ENCODE data around the gene PKP4. TPM values are rescaled to one million over a fixed set of nuclear protein-coding genes. Genes with fewer than 3 reads are reported as not detected.

Gene PKP4
- total and polyA plus RNA-seq, 4 donors, result 21.5 to 96.4 (median 32.8) TPM

- Histone ChIP-seq H3K27me3 (ENCODE audit: control insufficient read depth in 3 of 3, insufficient read depth in 3 of 3, low read length in 2 of 3) (no peaks in the 10 kb centered on the region), H3K9me3 (ENCODE audit: control insufficient read depth in 4 of 4, insufficient read depth in 3 of 4, low read length in 3 of 4) (no peaks in the 10 kb centered on the region), H3K9ac (ENCODE audit: insufficient read depth in 1 of 2, low read length in 2 of 2) (no peak overlapping the region), H3K36me3 (ENCODE audit: control insufficient read depth in 4 of 4, insufficient read depth in 4 of 4, low read length in 4 of 4) (no peaks in the 10 kb centered on the region), H3K4me1 (ENCODE audit: control insufficient read depth in 5 of 5, insufficient read depth in 5 of 5, low read length in 5 of 5) (peaks cover 0 to 40% (median 21%) of the 10 kb centered on the region in 5 donors), H3K27ac (ENCODE audit: low read depth in 1 of 2, low read length in 1 of 2) (no peak overlapping the region), H3K4me3 (no peak overlapping the region)
- ATAC-seq (ENCODE audit: insufficient read depth, low FRiP score), result no peak
- no peak for TF ChIP-seq CTCF (IDR thresholded peaks at IDR 0.05; ENCODE audit: control extremely low read depth, extremely low read depth)
- peak; percentile 23 to 92 (median 83) for DNase-seq
Measured at GRCh38 chr2:158487419-158487818, 30.7 kb downstream of the PKP4 start.

- no peak overlapping the region for H3K27ac ChIP-seq (ENCODE audit: low read depth in 1 of 2, low read length in 1 of 2)
- H3K4me1 ChIP-seq (ENCODE audit: control insufficient read depth in 5 of 5, insufficient read depth in 5 of 5, low read length in 5 of 5), result peaks cover 0 to 40% (median 21%) of the 10 kb centered on the region in 5 donors
- no peak overlapping the region for H3K9ac ChIP-seq (ENCODE audit: insufficient read depth in 1 of 2, low read length in 2 of 2)
- DNase-seq (no peak), ATAC-seq (ENCODE audit: insufficient read depth, low FRiP score) (no peak)
- TF ChIP-seq CTCF (IDR thresholded peaks at IDR 0.05; ENCODE audit: control extremely low read depth, extremely low read depth), result no peak
- H3K27me3 ChIP-seq (ENCODE audit: control insufficient read depth in 3 of 3, insufficient read depth in 3 of 3, low read length in 2 of 3), result no peaks in the 10 kb centered on the region
- 77 to 78% methylated on average over 2 of the region's 2 CpGs for WGBS, 2 donors
- H3K4me3 ChIP-seq, result no peak overlapping the region
- H3K36me3 ChIP-seq (ENCODE audit: control insufficient read depth in 4 of 4, insufficient read depth in 4 of 4, low read length in 4 of 4), result no peaks in the 10 kb centered on the region
- no peaks in the 10 kb centered on the region for H3K9me3 ChIP-seq (ENCODE audit: control insufficient read depth in 4 of 4, insufficient read depth in 3 of 4, low read length in 3 of 4)
Measured at GRCh38 chr2:158488442-158489216, 31.9 kb downstream of the PKP4 start.

- DNase-seq, result peak; percentile 29 to 60 (median 53)
- 58 to 70% methylated on average over 6 of the region's 6 CpGs for WGBS, 2 donors
Measured at GRCh38 chr2:158489366-158490112, 32.8 kb downstream of the PKP4 start.

More at GRCh38 chr2:158489366-158490112, 32.8 kb downstream of the PKP4 start:
- Histone ChIP-seq H3K4me1 (ENCODE audit: control insufficient read depth in 5 of 5, insufficient read depth in 5 of 5, low read length in 5 of 5) (peaks cover 0 to 43% (median 21%) of the 10 kb centered on the region in 5 donors), H3K36me3 (ENCODE audit: control insufficient read depth in 4 of 4, insufficient read depth in 4 of 4, low read length in 4 of 4) (no peaks in the 10 kb centered on the region), H3K27ac (ENCODE audit: low read depth in 1 of 2, low read length in 1 of 2) (no peak overlapping the region), H3K9me3 (ENCODE audit: control insufficient read depth in 4 of 4, insufficient read depth in 3 of 4, low read length in 3 of 4) (no peaks in the 10 kb centered on the region), H3K9ac (ENCODE audit: insufficient read depth in 1 of 2, low read length in 2 of 2) (peak overlapping the region in 1 of 2 donors; percentile 50), H3K27me3 (ENCODE audit: control insufficient read depth in 3 of 3, insufficient read depth in 3 of 3, low read length in 2 of 3) (no peaks in the 10 kb centered on the region), H3K4me3 (no peak overlapping the region)
- no peak for ATAC-seq (ENCODE audit: insufficient read depth, low FRiP score)
- no peak for TF ChIP-seq CTCF (IDR thresholded peaks at IDR 0.05; ENCODE audit: control extremely low read depth, extremely low read depth)
